Activated CD4-positive, alpha-beta T cell treated with anti-CD3 and anti-CD28 coated beads, Interleukin-2, amount 10 ng/mL, durations not matched to agents 7 days and 5 days (primary cell): Measurements from ENCODE around the gene TMEM134. TPM values are rescaled to one million over a fixed set of nuclear protein-coding genes. Genes with fewer than 3 reads are reported as not detected.
A peak's percentile ranks its signal among the peaks of the same experiment; 100 is the strongest.

Source experiments
- CTCF ChIA-PET: fragments of 350-600 bp; sonication (Branson Sonifier 250); formaldehyde crosslinking; loops from one replicate; lab custom pipeline; 2021; ENCODE audit warnings: antibody characterized with exemption; lab: Charles Lee
- POLR2A ChIA-PET: fragments of 350-600 bp; sonication (Branson Sonifier 250); formaldehyde crosslinking; loops from one replicate; lab custom pipeline; 2021; ENCODE audit warnings: antibody characterized with exemption; lab: Charles Lee
- DNase-seq: peaks from one replicate; pipeline ENCODE4 v3.0.0-alpha.2; 2020
- H3K27ac Mint-ChIP-seq: one replicate; pipeline ENCODE4 v1.8.0; 2021; ENCODE audit warnings: mild to moderate bottlenecking, moderate library complexity, mixed read lengths
- H3K27me3 Mint-ChIP-seq: one replicate; pipeline ENCODE4 v1.8.0; 2021; ENCODE audit warnings: mixed read lengths
- H3K36me3 Mint-ChIP-seq: one replicate; pipeline ENCODE4 v1.8.0; 2021; ENCODE audit warnings: low read depth, mixed read lengths
- H3K4me1 Mint-ChIP-seq: one replicate; pipeline ENCODE4 v1.8.0; 2021; ENCODE audit warnings: mixed read lengths
- H3K4me3 Mint-ChIP-seq: one replicate; pipeline ENCODE4 v1.8.0; 2021; ENCODE audit warnings: mild to moderate bottlenecking, moderate library complexity, mixed read lengths
- H3K9me3 Mint-ChIP-seq: one replicate; pipeline ENCODE4 v1.8.0; 2021; ENCODE audit warnings: mixed read lengths
- microRNA-seq: library from miRNA; unstranded; fragments of <30 nt; microRNA quantifications from one replicate; pipeline ENCODE4 v1.2.0, GENCODE V29; 2021; ENCODE audit warnings: borderline microRNAs expressed, borderline replicate concordance
- total RNA-seq, 2 experiments: library from RNA; stranded (reverse); gene quantifications; one replicate each; pipeline ENCODE4 v1.2.3, GENCODE V29; 2021

Gene TMEM134
- total RNA-seq, 2 experiments from 2014 or later, result 42.2 to 47.2 TPM

- peaks cover 3% of the 10 kb centered on the region for H3K36me3 Mint-ChIP-seq
- ChIA-PET POLR2A (no interaction called here), CTCF (interaction anchor here (0.8 to 4.0 kb wide), 14 partner anchors 10 to 73 kb away, joined by 3 to 27 read pairs (median 4); partner anchors contain the start of genes PPP1CA, PTPRCAP, RAD9A and RPS6KB2)
- H3K4me1 Mint-ChIP-seq, result peaks cover 50% of the 10 kb centered on the region
- peaks cover 1% of the 10 kb centered on the region for H3K27me3 Mint-ChIP-seq
- no peak for DNase-seq
- H3K4me3 Mint-ChIP-seq, result peak overlapping the region; percentile 74
- no peaks in the 10 kb centered on the region for H3K9me3 Mint-ChIP-seq
- H3K27ac Mint-ChIP-seq, result peak overlapping the region; percentile 75
Observed at GRCh38 chr11:67418476-67419281, 50.4 kb downstream of the TMEM134 start.

DNA sequence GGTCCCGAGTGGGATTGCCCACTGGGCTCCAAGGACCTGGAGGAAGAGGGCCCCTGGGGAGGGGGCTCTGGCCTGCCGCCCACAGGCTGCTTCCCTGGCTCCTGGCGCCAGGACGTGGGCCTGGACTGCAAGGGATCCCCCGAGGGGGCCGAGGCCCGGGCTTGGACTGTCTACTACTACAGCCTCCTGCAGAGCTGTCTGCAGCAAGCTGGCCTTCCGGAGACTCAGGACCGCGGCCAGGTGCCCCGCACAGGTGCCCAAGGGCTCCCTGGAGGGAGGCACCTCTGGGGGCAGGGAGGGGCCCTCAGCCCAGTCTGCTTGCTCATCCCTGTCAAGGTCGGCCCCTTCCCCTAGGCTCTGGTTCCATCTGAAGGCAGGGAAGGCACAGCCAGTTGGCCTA, 51.6 kb downstream of the TMEM134 start:
- H3K4me3 Mint-ChIP-seq, result no peak overlapping the region
- no peak for DNase-seq

GRCh38 chr11:67416416-67417335, 52.4 kb downstream of the TMEM134 start:
- H3K4me3 Mint-ChIP-seq, result peak overlapping the region; percentile 60
- POLR2A ChIA-PET, result no interaction called here
- peaks cover 3% of the 10 kb centered on the region for H3K36me3 Mint-ChIP-seq
- peaks cover 62% of the 10 kb centered on the region for H3K4me1 Mint-ChIP-seq
- DNase-seq, result peak; percentile 71
- H3K27me3 Mint-ChIP-seq, result peaks cover 1% of the 10 kb centered on the region
- H3K27ac Mint-ChIP-seq, result peak overlapping the region; percentile 87
- no peaks in the 10 kb centered on the region for H3K9me3 Mint-ChIP-seq
- CTCF ChIA-PET, result interaction anchor here (0.6 to 4.0 kb wide), 5 partner anchors 8 to 58 kb away, joined by 3 to 27 read pairs (median 5); partner anchors contain the start of genes PTPRCAP and TBC1D10C

More for the DNA sequence above, 51.6 kb downstream of the TMEM134 start:
- ChIA-PET CTCF (interaction anchor here (1.2 to 4.0 kb wide), 7 partner anchors 9 to 57 kb away, joined by 3 to 27 read pairs (median 5); partner anchors contain the start of genes PPP1CA, PTPRCAP, RAD9A and TBC1D10C), POLR2A (no interaction called here)
- peaks cover 3% of the 10 kb centered on the region for H3K36me3 Mint-ChIP-seq
- peaks cover 54% of the 10 kb centered on the region for H3K4me1 Mint-ChIP-seq
- no peaks in the 10 kb centered on the region for H3K9me3 Mint-ChIP-seq
- H3K27me3 Mint-ChIP-seq, result peaks cover 1% of the 10 kb centered on the region
- H3K27ac Mint-ChIP-seq, result no peak overlapping the region

- H3K4me3 Mint-ChIP-seq, result peak within 1 kb of the TSS; percentile 45
- peaks cover 9% of the 10 kb centered on the region for H3K36me3 Mint-ChIP-seq
- H3K27me3 Mint-ChIP-seq, result peaks cover 1% of the 10 kb centered on the region
- H3K4me1 Mint-ChIP-seq, result peaks cover 67% of the 10 kb centered on the region
- ChIA-PET POLR2A (no interaction called here), CTCF (interaction anchor here (0.6 to 4.0 kb wide), 3 partner anchors 12 to 40 kb away, joined by 3 to 27 read pairs (median 3); partner anchors contain the start of genes PPP1CA and TBC1D10C)
- no peak for DNase-seq
- peak within 1 kb of the TSS; percentile 87 for H3K27ac Mint-ChIP-seq
- H3K9me3 Mint-ChIP-seq, result no peaks in the 10 kb centered on the region
Observed at GRCh38 chr11:67415501-67416304, 53.3 kb downstream of the TMEM134 start, which contains the start of gene CARNS1. CARNS1 (plus strand) TSS chr11:67415678; CDS start chr11:67416200, 522 bp downstream.

DNA sequence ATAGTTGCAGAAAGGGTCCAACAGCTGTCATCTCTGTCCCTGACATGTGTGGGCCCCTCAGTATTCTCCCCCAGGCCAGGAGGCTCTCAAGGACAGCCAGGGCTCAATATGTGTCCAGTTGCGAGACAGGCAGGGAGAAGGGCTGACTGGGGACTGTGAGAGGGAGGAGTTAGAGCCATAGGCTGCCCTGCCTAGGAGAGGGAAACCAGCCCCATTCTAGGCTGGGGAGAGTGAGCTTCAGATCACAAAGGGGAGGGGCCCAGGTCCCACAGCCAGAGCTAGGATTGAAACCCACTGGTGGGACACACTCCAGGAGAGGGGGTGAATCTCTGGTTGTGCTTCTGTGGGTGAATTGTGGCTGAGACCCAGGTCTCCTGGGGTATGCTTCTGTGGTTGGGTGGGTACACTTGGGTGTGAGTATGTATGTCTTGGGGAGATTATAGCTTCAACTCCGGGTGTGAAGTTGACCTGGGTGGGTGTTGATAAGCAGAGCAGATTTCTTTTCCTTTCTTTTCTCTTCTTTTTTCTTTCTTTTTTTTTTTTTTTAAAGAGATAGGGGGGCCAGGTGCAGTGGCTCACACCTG, 55.7 kb downstream of the TMEM134 start:
- Mint-ChIP-seq H3K9me3 (no peaks in the 10 kb centered on the region), H3K36me3 (peaks cover 27% of the 10 kb centered on the region), H3K27ac (peak overlapping the region; percentile 12), H3K4me1 (peaks cover 73% of the 10 kb centered on the region), H3K27me3 (peaks cover 1% of the 10 kb centered on the region), H3K4me3 (no peak overlapping the region)
- ChIA-PET CTCF (interaction anchor here (0.8 to 4.0 kb wide), 8 partner anchors 10 to 62 kb away, joined by 3 to 27 read pairs (median 6); partner anchors contain the start of genes PPP1CA and TBC1D10C), POLR2A (no interaction called here)
- no peak for DNase-seq

- no peak for DNase-seq
- ChIA-PET CTCF (interaction anchor here (0.8 to 4.0 kb wide), 5 partner anchors 9 to 61 kb away, joined by 3 to 27 read pairs (median 5); partner anchors contain the start of genes PPP1CA and TBC1D10C), POLR2A (no interaction called here)
- Mint-ChIP-seq H3K9me3 (no peaks in the 10 kb centered on the region), H3K27ac (peak overlapping the region; percentile 76), H3K27me3 (peaks cover 1% of the 10 kb centered on the region), H3K36me3 (peaks cover 34% of the 10 kb centered on the region), H3K4me1 (peaks cover 74% of the 10 kb centered on the region), H3K4me3 (no peak overlapping the region)
Observed at GRCh38 chr11:67412495-67413179, 56.4 kb downstream of the TMEM134 start.

- Mint-ChIP-seq H3K4me1 (peaks cover 78% of the 10 kb centered on the region), H3K9me3 (no peaks in the 10 kb centered on the region), H3K27me3 (peaks cover 1% of the 10 kb centered on the region), H3K4me3 (no peak overlapping the region), H3K36me3 (peaks cover 40% of the 10 kb centered on the region), H3K27ac (peak overlapping the region; percentile 6)
- no peak for DNase-seq
- CTCF ChIA-PET, result interaction anchor here (0.6 to 4.0 kb wide), 6 partner anchors 8 to 69 kb away, joined by 3 to 27 read pairs (median 4); partner anchors contain the start of genes PPP1CA and TBC1D10C
- POLR2A ChIA-PET, result interaction anchor here (1.2 kb wide), 1 partner anchor 8 kb away, joined by 5 read pairs; no protein-coding TSS in a partner anchor
Observed at GRCh38 chr11:67411785-67412152, 57.3 kb downstream of the TMEM134 start.

Small RNAs within 50 kb of the gene (microRNA-seq; reads per million reads assigned to microRNA genes)
- gene MIR6752, result 0.63 reads per million

Other genes with a start within 250 kb of the TMEM134 start
- 100 to 1,000 TPM; 306 to 324 TPM for gene GRK2, start 202.8 kb downstream of the TMEM134 start, total RNA-seq
- 100 to 1,000 TPM; 135 to 194 TPM for gene ANKRD13D, start 179.9 kb downstream of the TMEM134 start, total RNA-seq
- 1 to 10 TPM; 8.2 to 9.6 TPM for gene SSH3, start 165.7 kb downstream of the TMEM134 start, total RNA-seq
- 10 to 100 TPM; 52.7 to 53.7 TPM for gene POLD4, start 115.7 kb downstream of the TMEM134 start, total RNA-seq
- gene CLCF1, start 95.7 kb downstream of the TMEM134 start, total RNA-seq, result under 1 TPM; 0.10 to 0.17 TPM
- 10 to 100 TPM; 49.3 to 53.7 TPM for gene RAD9A, start 77.3 kb downstream of the TMEM134 start, total RNA-seq
- gene PPP1CA, start 67.4 kb downstream of the TMEM134 start, total RNA-seq, result 100 to 1,000 TPM; 301 to 331 TPM
- gene TBC1D10C, start 65.2 kb downstream of the TMEM134 start, total RNA-seq, result 100 to 1,000 TPM; 256 to 323 TPM
- 1 to 10 TPM; 1.2 to 1.9 TPM for gene CARNS1, start 53.6 kb downstream of the TMEM134 start, total RNA-seq
- 10 to 100 TPM; 57.5 to 68.1 TPM for gene RPS6KB2, start 40.8 kb downstream of the TMEM134 start, total RNA-seq
- 100 to 1,000 TPM; 328 to 389 TPM for gene PTPRCAP, start 31.6 kb downstream of the TMEM134 start, total RNA-seq
- gene CORO1B, start 25.8 kb downstream of the TMEM134 start, total RNA-seq, result 100 to 1,000 TPM; 191 to 252 TPM
- not detected for gene GPR152, start 16.5 kb downstream of the TMEM134 start, total RNA-seq
- 1 to 10 TPM; 1.3 to 2.6 TPM for gene CABP4, start 13.9 kb downstream of the TMEM134 start, total RNA-seq
- gene AIP, start 13.8 kb upstream of the TMEM134 start, total RNA-seq, result 100 to 1,000 TPM; 149 to 164 TPM
- 100 to 1,000 TPM; 100 to 110 TPM for gene PITPNM1, start 36.1 kb upstream of the TMEM134 start, total RNA-seq
- 100 to 1,000 TPM; 117 to 126 TPM for gene CDK2AP2, start 38.9 kb upstream of the TMEM134 start, total RNA-seq
- gene CABP2, start 54.2 kb upstream of the TMEM134 start, total RNA-seq, result not detected
- 100 to 1,000 TPM; 194 to 209 TPM for gene GSTP1, start 114.6 kb upstream of the TMEM134 start, total RNA-seq
- gene NDUFV1, start 137.7 kb upstream of the TMEM134 start, total RNA-seq, result 100 to 1,000 TPM; 204 to 228 TPM
- 1 to 10 TPM; 7.3 to 8.8 TPM for gene NUDT8, start 160.7 kb upstream of the TMEM134 start, total RNA-seq
- gene TBX10, start 170.5 kb upstream of the TMEM134 start, total RNA-seq, result not detected
- gene ACY3, start 181.5 kb upstream of the TMEM134 start, total RNA-seq, result under 1 TPM; 0.44 to 0.47 TPM
- not detected for gene ALDH3B2, start 205.4 kb upstream of the TMEM134 start, total RNA-seq